NCI-H510A (cell line): ENCODE data around the gene ARHGEF28.

Source experiments
- DNase-seq: peaks from one replicate; lab custom pipeline; 2025; lab: John Stamatoyannopoulos, UW

ARHGEF28 gene

GRCh38 chr5:73661753-73662152 lies 35.8 kb downstream of the ARHGEF28 start:
- DNase-seq = no peak

DNA sequence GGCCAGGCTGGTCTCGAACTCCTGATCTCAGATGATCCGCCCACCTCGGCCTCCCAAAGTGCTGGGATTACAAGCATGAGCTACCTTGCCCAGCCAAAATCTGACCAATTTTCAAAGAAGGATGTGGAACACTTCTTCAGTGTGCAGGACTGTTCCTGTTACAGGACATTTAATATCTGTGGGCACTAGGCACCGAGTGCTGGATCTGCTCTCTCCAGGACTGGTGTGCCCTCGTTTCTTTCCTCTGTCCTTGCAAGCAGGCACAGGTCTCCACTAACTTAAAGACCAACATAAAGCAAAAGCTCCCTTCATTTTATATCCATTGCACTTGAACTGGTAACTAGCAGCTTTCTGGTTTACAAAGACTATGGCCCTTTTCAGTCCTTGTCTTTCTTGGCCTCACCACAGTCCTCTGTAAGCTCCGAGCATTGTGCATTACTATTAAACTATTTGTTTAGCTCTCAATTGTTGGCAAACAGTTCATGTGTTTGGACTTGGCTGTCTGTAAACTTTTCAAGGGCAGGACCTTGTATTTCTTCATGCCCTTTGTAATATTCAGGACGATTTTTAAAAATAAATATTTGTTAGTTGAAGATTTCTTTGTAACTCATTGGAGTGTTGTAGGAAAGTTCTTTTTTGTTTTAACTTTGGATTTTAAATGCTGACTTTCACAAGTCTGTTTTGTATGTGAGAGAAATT lies 37.3 kb downstream of the ARHGEF28 start:
- no peak for DNase-seq

- DNase-seq = no peak
Measured at GRCh38 chr5:73663860-73664240, 37.9 kb downstream of the ARHGEF28 start.

DNA sequence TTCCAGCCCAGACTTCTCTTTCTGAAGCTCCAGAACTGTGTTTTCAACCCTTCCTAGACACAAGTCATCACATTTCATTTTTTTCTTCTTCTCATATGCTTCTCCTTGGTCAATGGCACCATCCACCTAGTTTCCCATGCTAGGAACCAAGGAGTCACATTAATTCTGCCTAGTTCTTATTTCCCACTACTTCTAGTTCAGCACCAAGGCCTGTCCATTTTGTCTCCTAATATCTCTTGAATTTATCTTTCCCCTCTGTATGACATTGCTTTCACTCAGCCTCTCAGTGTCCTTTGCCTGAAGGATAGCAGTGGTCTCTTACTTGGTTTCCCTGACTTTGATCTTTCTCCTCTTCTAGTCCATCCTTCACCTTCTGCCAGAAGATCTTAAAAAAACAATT lies 38.8 kb downstream of the ARHGEF28 start:
- no peak for DNase-seq

GRCh38 chr5:73666891-73667290 lies 40.9 kb downstream of the ARHGEF28 start:
- no peak for DNase-seq

- no peak for DNase-seq
Measured at GRCh38 chr5:73668017-73668416, 42.0 kb downstream of the ARHGEF28 start.

DNA sequence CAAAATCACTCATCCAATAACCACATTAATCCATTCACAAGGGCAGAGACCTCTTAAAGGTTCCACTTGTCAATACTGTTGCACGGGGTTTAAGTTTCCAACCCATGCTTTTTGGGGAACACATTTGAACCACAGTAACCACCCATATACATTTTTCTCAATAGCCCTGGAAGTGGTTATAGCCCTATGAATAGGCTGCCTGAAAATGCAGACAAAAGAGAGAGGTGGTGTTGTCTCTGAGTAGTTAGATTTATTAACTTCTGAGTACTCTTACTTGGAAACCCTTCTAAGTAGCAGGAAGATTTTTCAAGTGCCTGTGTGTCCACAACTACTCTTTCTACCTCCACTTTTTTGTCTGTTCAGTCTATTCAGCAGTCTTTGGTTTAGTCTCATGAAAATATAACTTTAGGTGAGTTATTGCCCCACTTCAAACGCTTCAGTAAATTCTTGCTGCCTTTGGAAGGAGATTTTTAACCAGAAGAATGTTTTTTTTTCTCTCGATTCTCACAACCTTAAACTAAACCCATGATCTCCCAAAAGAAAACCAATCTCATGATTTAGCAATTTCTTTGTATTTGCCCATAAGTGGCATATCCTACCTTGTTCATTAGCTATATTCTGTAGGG lies 42.6 kb downstream of the ARHGEF28 start:
- DNase-seq = no peak

- no peak for DNase-seq
Measured at GRCh38 chr5:73670731-73671130, 44.7 kb downstream of the ARHGEF28 start.

DNA sequence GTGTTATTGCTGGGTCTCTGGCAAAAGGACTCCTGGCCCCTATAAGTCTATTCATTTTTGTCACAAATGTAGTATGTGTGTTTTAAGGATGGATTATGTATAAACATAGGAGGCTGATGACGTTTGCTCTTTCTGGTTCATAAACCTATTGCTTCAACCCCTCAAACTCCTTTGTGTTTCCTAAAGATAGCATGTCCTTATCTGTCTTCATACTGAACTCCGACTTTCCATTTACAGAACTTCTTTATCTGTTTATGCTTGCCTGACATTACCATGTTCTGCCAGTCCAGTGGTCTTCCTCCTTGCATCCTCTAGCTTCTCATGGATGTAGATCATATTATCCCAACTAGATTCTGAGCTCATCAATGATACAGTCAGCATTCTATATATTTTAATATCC lies 46.1 kb downstream of the ARHGEF28 start:
- no peak for DNase-seq

DNA sequence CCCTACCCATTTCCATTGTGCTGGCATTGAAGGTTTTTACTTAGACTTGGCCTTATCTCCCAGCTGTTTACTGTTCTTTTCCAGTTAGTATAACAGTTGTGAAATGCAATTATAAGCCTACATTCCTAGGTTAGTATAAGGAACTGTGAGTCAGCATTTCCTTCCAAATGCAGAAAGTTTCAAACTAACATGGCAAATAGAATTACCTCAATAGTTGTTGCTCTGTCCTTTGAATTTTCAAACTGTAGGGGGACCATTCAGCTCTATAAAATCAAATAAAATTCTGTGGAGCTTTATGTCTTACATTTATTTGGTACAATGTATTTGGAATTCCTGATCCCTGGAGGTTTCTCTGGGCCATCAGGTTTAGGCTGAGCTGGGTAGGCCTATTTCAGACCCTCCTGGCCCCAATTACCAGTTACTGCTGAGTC lies 47.2 kb downstream of the ARHGEF28 start:
- no peak for DNase-seq

- DNase-seq = no peak
Measured at GRCh38 chr5:73674669-73675004, 48.6 kb downstream of the ARHGEF28 start.

DNA sequence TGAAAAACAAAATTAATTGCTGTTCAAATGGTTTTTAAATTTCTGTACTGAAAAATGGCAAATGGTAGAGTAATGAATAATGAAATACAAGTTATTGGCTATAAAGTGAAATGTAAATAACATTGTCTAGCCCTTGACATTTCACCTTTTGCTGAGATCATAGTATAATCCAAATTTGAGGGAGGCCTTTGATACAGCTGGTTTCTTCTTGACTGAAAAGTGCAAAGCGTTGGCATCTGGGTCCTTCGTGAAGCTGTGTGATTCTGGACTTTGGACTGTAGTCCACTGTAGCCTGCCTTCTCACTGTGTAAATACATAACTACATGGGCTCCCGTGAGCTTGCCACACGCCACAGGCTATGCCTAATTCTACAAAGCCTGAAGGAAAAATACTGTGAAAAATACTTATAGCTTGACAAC lies 52.3 kb downstream of the ARHGEF28 start:
- DNase-seq = no peak

GRCh38 chr5:73678807-73679206 lies 52.8 kb downstream of the ARHGEF28 start:
- no peak for DNase-seq

DNA sequence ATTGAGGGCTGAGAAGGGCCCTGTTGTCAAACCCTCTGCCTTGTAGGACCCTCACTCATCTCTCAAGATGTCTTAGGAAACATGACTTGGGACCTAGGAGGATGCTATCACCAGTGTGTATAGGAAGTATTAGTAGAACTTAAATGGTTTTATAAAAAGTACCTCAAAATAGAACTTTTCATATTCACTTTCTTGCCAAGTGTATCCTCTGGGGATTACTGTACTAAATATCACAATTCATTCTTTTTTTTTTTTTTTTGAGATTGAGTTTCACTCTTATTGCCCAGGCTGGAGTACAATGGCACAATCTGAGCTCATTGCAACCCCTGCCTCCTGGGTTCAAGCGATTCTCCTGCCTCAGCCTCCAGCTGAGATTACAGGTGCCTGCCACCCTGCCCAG lies 56.2 kb downstream of the ARHGEF28 start:
- DNase-seq = no peak

DNA sequence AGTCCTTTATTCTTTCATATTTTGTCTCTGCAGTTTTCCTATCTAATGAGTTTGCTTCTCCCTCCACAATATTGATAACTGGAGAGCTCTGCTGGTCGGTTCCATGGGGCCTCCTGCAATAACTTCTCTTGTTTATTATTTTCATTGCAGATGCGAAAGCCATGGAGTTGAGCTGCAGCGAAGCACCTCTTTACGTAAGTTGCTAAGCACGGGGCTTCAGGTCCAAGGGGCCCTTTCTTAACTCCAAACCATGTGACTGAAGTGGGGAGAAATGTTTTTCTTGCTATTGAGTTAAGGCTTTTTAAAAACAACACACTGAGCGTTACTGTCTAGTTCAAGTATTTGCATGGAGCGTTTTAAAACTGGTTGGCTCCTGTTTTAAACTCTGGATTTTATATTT lies 58.7 kb downstream of the ARHGEF28 start:
- no peak for DNase-seq

GRCh38 chr5:73686912-73687311 lies 60.9 kb downstream of the ARHGEF28 start:
- DNase-seq = no peak

- DNase-seq = no peak
Measured at GRCh38 chr5:73687357-73687756, 61.4 kb downstream of the ARHGEF28 start.

- DNase-seq = no peak
Measured at GRCh38 chr5:73690015-73690414, 64.0 kb downstream of the ARHGEF28 start.

DNA sequence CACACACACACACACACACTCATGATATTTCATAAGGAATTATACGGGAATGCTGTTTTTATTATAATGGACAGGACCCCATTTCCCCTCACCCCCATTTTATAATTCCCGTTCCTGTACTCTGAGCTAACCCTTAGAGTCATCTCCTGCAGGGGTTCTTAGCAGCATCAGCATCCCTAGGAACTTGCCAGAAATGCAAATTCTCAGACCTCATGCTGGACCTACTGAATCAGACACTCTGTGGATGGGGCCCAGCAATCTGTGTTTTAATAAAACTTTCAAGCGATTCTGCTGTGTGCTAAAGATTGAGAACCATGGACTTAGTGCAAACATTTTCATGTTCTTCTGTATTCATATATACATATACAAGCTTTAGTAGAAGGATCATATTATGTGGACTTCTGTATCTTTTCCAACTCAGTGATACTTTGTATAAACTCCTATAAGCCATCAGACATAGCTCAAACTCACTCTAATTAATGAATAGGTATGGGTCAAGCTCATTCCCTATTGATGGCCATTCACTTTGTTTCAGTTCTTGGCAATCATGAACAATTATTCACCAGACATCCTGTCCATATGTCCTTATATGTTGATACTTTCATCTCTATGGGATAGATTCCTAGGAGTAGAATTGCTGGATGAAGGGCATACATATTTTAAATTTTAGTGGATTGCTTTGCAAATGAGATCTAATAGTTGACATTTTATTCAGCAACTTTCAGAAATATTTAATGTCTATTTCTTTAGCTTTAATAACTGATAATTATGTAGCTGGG lies 65.5 kb downstream of the ARHGEF28 start:
- DNase-seq = no peak

- no peak for DNase-seq
Measured at GRCh38 chr5:73692166-73692640, 66.2 kb downstream of the ARHGEF28 start.

- DNase-seq = no peak
Measured at GRCh38 chr5:73692981-73693380, 67.0 kb downstream of the ARHGEF28 start.

- no peak for DNase-seq
Measured at GRCh38 chr5:73693573-73694061, 67.6 kb downstream of the ARHGEF28 start.

DNA sequence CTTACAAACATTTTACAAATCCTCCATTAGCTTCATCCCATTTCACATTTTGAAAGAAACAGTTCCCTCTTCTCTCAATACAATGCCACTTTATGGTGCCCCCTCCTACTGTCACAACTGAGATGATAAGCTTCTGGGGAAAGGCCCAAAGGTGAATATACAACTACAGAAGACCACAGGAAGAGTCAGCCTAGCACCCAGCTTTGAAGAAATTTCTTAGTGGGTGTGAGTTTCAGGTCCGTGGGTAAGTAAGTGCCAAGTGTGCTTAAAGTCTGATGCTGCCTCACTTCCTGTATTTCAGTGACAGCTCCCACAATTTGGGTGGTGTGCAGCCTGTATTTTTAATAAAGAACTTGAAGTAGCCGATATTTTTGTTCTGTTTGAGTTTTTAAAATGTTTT lies 68.1 kb downstream of the ARHGEF28 start:
- DNase-seq = no peak
